HepG2 (cell line): Measurements from ENCODE around the gene PACS1. TPM values are rescaled to one million over a fixed set of nuclear protein-coding genes. Genes with fewer than 3 reads are reported as not detected.

Experiments used
- ESRRA ChIP-seq: sonication (generic); formaldehyde crosslinking; IDR thresholded peaks from 2 replicates; pipeline ENCODE4 v1.5.1; 2020; ENCODE audit warnings: mild to moderate bottlenecking, low read depth, missing genetic modification reagents
- FOXJ3 ChIP-seq: sonication (generic); formaldehyde crosslinking; IDR thresholded peaks from 2 replicates; pipeline ENCODE4 v1.4.0; 2020; ENCODE audit warnings: missing genetic modification reagents, mild to moderate bottlenecking, borderline replicate concordance
- HIC2 ChIP-seq: sonication (generic); formaldehyde crosslinking; IDR thresholded peaks from 2 replicates; pipeline ENCODE4 v1.9.0; 2022; ENCODE audit warnings: low read depth, missing genetic modification reagents
- JARID2 ChIP-seq: sonication (generic); formaldehyde crosslinking; IDR thresholded peaks from 2 replicates; pipeline ENCODE4 v1.8.1; 2023; ENCODE audit warnings: missing genetic modification reagents, inconsistent platforms; ENCODE audit not compliant: insufficient replicate concordance
- KMT2B ChIP-seq: IDR thresholded peaks from 2 replicates; pipeline ENCODE4 v1.6.1; 2016; ENCODE audit warnings: missing genetic modification reagents, missing compliant biosample characterization
- MBD4 ChIP-seq: IDR thresholded peaks from 2 replicates; pipeline ENCODE4 v1.6.1; 2012; ENCODE audit warnings: low read length, inconsistent platforms, borderline replicate concordance
- SKI ChIP-seq: fragments of 450-650 bp; IDR thresholded peaks from one replicate; pipeline ENCODE4 v1.6.1; 2018; ENCODE audit warnings: mild to moderate bottlenecking; ENCODE audit not compliant: partially characterized antibody
- SMAD3 ChIP-seq: sonication (generic); formaldehyde crosslinking; IDR thresholded peaks from 2 replicates; pipeline ENCODE4 v1.4.0; 2020; ENCODE audit warnings: missing genetic modification reagents
- SRF ChIP-seq: IDR thresholded peaks from 2 replicates; pipeline ENCODE4 v1.6.1; 2011; ENCODE audit warnings: mild to moderate bottlenecking, low read depth, low read length, moderate library complexity
- TBL1XR1 ChIP-seq: fragments of 150-350 bp; IDR thresholded peaks from 2 replicates; pipeline ENCODE4 v1.6.1; 2014; ENCODE audit warnings: borderline replicate concordance, low read length; ENCODE audit not compliant: partially characterized antibody
- ZBTB40 ChIP-seq, 2 experiments: fragments of 450-650 bp in 1 of 2; sonication (generic) in 1 of 2; formaldehyde crosslinking in 1 of 2; IDR thresholded peaks; 2 replicates each; pipeline versions ENCODE4 v1.6.1 to v1.8.0; 2016 to 2022; ENCODE audit warnings: antibody characterized with exemption in 1 of 2, mild to moderate bottlenecking in 1 of 2, missing genetic modification reagents in 1 of 2
- ZNF10 ChIP-seq: sonication (generic); formaldehyde crosslinking; IDR thresholded peaks from 2 replicates; pipeline ENCODE4 v1.4.0; 2020; ENCODE audit warnings: mild to moderate bottlenecking, low read depth, missing genetic modification reagents, borderline replicate concordance
- ZNF101 ChIP-seq: sonication (generic); formaldehyde crosslinking; IDR thresholded peaks from 2 replicates; pipeline ENCODE4 v1.4.0; 2020; ENCODE audit warnings: mild to moderate bottlenecking, low read depth, missing genetic modification reagents, borderline replicate concordance
- ZNF337 ChIP-seq: sonication (generic); formaldehyde crosslinking; IDR thresholded peaks from 2 replicates; pipeline ENCODE4 v1.5.1; 2020; ENCODE audit warnings: missing genetic modification reagents, low read depth, mild to moderate bottlenecking, borderline replicate concordance
- ZNF44 ChIP-seq: sonication (generic); formaldehyde crosslinking; IDR thresholded peaks from 2 replicates; pipeline ENCODE4 v1.5.1; 2020; ENCODE audit warnings: mild to moderate bottlenecking, missing genetic modification reagents
- ZNF577 ChIP-seq: sonication (generic); formaldehyde crosslinking; IDR thresholded peaks from 2 replicates; pipeline ENCODE4 v1.4.0; 2020; ENCODE audit warnings: mild to moderate bottlenecking, low read depth, missing genetic modification reagents, borderline replicate concordance
- ZNF747 ChIP-seq: sonication (generic); formaldehyde crosslinking; IDR thresholded peaks from 2 replicates; pipeline ENCODE4 v1.8.1; 2023; ENCODE audit warnings: missing genetic modification reagents, mild to moderate bottlenecking, borderline replicate concordance
- polyA plus RNA-seq, 8 experiments: library from polyadenylated mRNA; depleted of rRNA in 3 of 8; stranded (reverse) in 7 of 8; unstranded in 1 of 8; fragments of >200 nt; fragmentation: Illumina TruSeq in 4 of 8; extraction: Trizol in 4 of 8; gene quantifications; 2 replicates each; pipeline versions ENCODE4 v1.2.1 to v1.2.3, GENCODE V29; 2011 to 2016; ENCODE audit warnings: low read depth in 4 of 8, missing spikeins in 1 of 8, mixed read lengths in 1 of 8; ENCODE audit not compliant: insufficient read depth in 1 of 8
- total RNA-seq, 5 experiments: library from RNA; depleted of rRNA; stranded (reverse); fragments of >200 nt; fragmentation: Illumina TruSeq; extraction: Trizol; gene quantifications; 2 replicates each; pipeline ENCODE4 v1.2.3, GENCODE V29; 2016; ENCODE audit warnings: low read depth in 1 of 5

Gene PACS1
- total and polyA plus RNA-seq, 2 of the 13 experiments (the other 11 are each of a cell fraction or from before 2014, with no cell fraction given), result 7.6 to 8.6 TPM

DNA sequence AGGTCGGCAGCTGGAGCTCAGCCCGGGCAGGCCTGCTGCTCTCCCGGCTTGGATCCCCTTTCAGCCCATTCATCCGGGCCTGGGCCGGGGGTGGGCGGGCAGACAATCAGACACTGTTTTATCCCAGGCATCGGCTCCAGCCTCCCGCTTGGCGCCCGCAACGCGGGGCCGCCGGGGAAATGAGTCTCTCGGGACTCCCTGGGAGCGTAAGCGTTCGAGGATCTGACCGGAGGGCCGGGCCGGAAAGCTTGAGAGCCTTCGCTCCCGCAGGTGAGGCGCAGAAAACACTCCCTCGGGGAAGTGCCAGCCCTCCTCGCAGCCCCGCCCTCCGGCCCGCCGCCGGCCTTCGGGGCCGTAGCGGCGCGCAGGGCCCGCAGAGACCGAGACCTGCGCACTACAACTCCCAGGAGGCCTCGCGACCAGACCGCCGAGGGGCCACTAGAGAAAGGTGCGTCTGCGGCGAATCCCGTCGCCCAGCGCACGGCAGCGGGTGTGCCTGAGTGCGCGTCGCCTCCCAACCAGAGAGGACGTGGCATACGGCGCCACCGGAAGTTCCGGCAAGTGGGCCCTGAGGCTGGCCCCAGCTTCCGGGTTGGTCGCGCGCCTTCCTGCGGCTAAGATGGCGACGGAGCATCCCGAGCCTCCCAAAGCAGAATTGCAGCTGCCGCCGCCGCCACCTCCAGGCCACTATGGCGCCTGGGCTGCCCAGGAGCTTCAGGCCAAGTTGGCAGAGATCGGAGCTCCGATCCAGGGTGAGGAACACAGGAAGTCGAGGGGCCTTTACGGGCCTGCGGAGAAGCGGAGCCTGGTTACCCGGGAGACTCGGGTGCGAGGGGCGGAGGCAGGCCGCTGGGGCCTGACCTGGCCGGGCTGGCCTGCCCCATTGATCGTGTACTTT is 18.1 kb upstream of the PACS1 start, which contains the start of gene SF3B2 (continued):
- no peak for TF ChIP-seq JARID2 (CRISPR knock-in tag)
- TF ChIP-seq ZNF337 (CRISPR knock-in tag), result peak; percentile 58; the same call in 1 of the 2 replicates
- 0 out of 2 replicates have a peak, but pooled peaks have one; percentile 74 for TF ChIP-seq ZNF747
- no peak for TF ChIP-seq SRF
- TF ChIP-seq TBL1XR1, result no peak
- TF ChIP-seq KMT2B (CRISPR knock-in tag), result peak; percentile 85
- TF ChIP-seq ESRRA (CRISPR knock-in tag), result no peak; the same call in 1 of the 2 replicates
- no peak for TF ChIP-seq HIC2 (CRISPR knock-in tag)
- TF ChIP-seq ZNF101 (CRISPR knock-in tag), result no peak
- no peak for TF ChIP-seq ZNF577 (CRISPR knock-in tag)
- TF ChIP-seq FOXJ3 (CRISPR knock-in tag), result peak; percentile 61; the same call in 1 of the 2 replicates
- TF ChIP-seq ZNF10 (CRISPR knock-in tag), result no peak
- TF ChIP-seq ZBTB40 (IDR thresholded peaks at IDR 0.05), result peak; percentile 86
- peak; percentile 60 for TF ChIP-seq ZBTB40 (CRISPR knock-in tag; IDR thresholded peaks at IDR 0.05)
- TF ChIP-seq ZNF44 (CRISPR knock-in tag), result peak; percentile 66; the same call in 1 of the 2 replicates
- peak; percentile 51 for TF ChIP-seq SKI
- 0 out of 2 replicates have a peak, but pooled peaks have one; percentile 16 for TF ChIP-seq SMAD3 (CRISPR knock-in tag)
- TF ChIP-seq MBD4, result no peak
